Activated B cell treated with CpG ODN at 0.5 μM for 24 hours (primary cell): ENCODE data around the gene CAMKMT. TPM values are rescaled to one million over a fixed set of nuclear protein-coding genes. Genes with fewer than 3 reads are reported as not detected.

Experiments
- ATAC-seq: fragments of 200-7000 bp; cut with Tn5 transposase; one replicate; pipeline ENCODE4 v1.10.0; 2021; ENCODE audit warnings: low read depth, mild to moderate bottlenecking, moderate library complexity
- CTCF ChIA-PET: fragments of 350-600 bp; sonication (Branson Sonifier 250); formaldehyde crosslinking; loops from one replicate; lab custom pipeline; 2021; ENCODE audit warnings: antibody characterized with exemption; lab: Charles Lee
- POLR2A ChIA-PET: fragments of 350-600 bp; sonication (Branson Sonifier 250); formaldehyde crosslinking; loops from one replicate; lab custom pipeline; 2021; ENCODE audit warnings: antibody characterized with exemption; lab: Charles Lee
- DNase-seq: peaks from one replicate; pipeline ENCODE4 v3.0.0; 2022
- H3K27ac Mint-ChIP-seq: one replicate; pipeline ENCODE4 v1.8.0; 2020; ENCODE audit warnings: mixed read lengths
- H3K27me3 Mint-ChIP-seq: one replicate; pipeline ENCODE4 v1.8.0; 2021; ENCODE audit warnings: mixed read lengths
- H3K36me3 Mint-ChIP-seq: one replicate; pipeline ENCODE4 v1.8.0; 2021; ENCODE audit warnings: low read depth, mixed read lengths
- H3K4me1 Mint-ChIP-seq: one replicate; pipeline ENCODE4 v1.8.0; 2021; ENCODE audit warnings: mixed read lengths
- H3K4me3 Mint-ChIP-seq: one replicate; pipeline ENCODE4 v1.8.0; 2020; ENCODE audit warnings: mild to moderate bottlenecking, mixed read lengths
- H3K9me3 Mint-ChIP-seq: one replicate; pipeline ENCODE4 v1.8.0; 2020; ENCODE audit warnings: mixed read lengths
- CTCF ChIP-seq: fragments of 200-600 bp; IDR thresholded peaks from one replicate; pipeline ENCODE4 v1.8.0; 2022; ENCODE audit warnings: antibody characterized with exemption, mild to moderate bottlenecking
- intact Hi-C: fragments of 100-400 bp; cut with micrococcal nuclease; formaldehyde crosslinking; loops from one replicate; pipeline ENCODE4 v1.15.1; 2024
- total RNA-seq: library from RNA; stranded (reverse); gene quantifications from 2 replicates; pipeline ENCODE4 v1.2.3, GENCODE V29; 2022

CAMKMT gene
- total RNA-seq, 1 donor from 2014 or later: 21.2 TPM

GRCh38 chr2:44596537-44597320 is 235.0 kb downstream of the CAMKMT start:
- POLR2A ChIA-PET: no interaction called here
- intact Hi-C loops: no loop called here
- TF ChIP-seq CTCF: no peak
- Mint-ChIP-seq H3K36me3 (no peaks in the 10 kb centered on the region), H3K27me3 (no peaks in the 10 kb centered on the region), H3K4me3 (no peak overlapping the region), H3K9me3 (no peaks in the 10 kb centered on the region), H3K27ac (no peak overlapping the region), H3K4me1 (peaks cover 9% of the 10 kb centered on the region)
- CTCF ChIA-PET: no interaction called here
- DNase-seq (no peak), ATAC-seq (peak; percentile 61)

- no peak for TF ChIP-seq CTCF
- H3K27me3 Mint-ChIP-seq: no peaks in the 10 kb centered on the region
- no peak for ATAC-seq
- H3K9me3 Mint-ChIP-seq: no peaks in the 10 kb centered on the region
- intact Hi-C loops: no loop called here
- H3K36me3 Mint-ChIP-seq: no peaks in the 10 kb centered on the region
- H3K27ac Mint-ChIP-seq: no peak overlapping the region
- no peak for DNase-seq
- ChIA-PET CTCF (no interaction called here), POLR2A (no interaction called here)
- H3K4me3 Mint-ChIP-seq: no peak overlapping the region
- peaks cover 5% of the 10 kb centered on the region for H3K4me1 Mint-ChIP-seq
These were observed 236.8 kb downstream of the CAMKMT start for GRCh38 chr2:44598330-44599119.

- Mint-ChIP-seq H3K36me3 (no peaks in the 10 kb centered on the region), H3K27me3 (no peaks in the 10 kb centered on the region), H3K9me3 (no peaks in the 10 kb centered on the region), H3K4me1 (peaks cover 5% of the 10 kb centered on the region), H3K4me3 (no peak overlapping the region), H3K27ac (no peak overlapping the region)
- intact Hi-C loops: no loop called here
- ATAC-seq (no peak), DNase-seq (no peak)
- POLR2A ChIA-PET: no interaction called here
- TF ChIP-seq CTCF: no peak
- CTCF ChIA-PET: interaction anchor here (1.0 kb wide), 1 partner anchor 356 kb away, joined by 3 read pairs; no protein-coding TSS in a partner anchor
These were observed 237.4 kb downstream of the CAMKMT start for GRCh38 chr2:44599130-44599529.

GRCh38 chr2:44602446-44602845 is 240.7 kb downstream of the CAMKMT start:
- DNase-seq (no peak), ATAC-seq (no peak)
- ChIA-PET POLR2A (no interaction called here), CTCF (no interaction called here)
- H3K36me3 Mint-ChIP-seq: no peaks in the 10 kb centered on the region
- no peak for TF ChIP-seq CTCF
- intact Hi-C loops: no loop called here
- no peak overlapping the region for H3K27ac Mint-ChIP-seq
- no peaks in the 10 kb centered on the region for H3K27me3 Mint-ChIP-seq
- H3K9me3 Mint-ChIP-seq: no peaks in the 10 kb centered on the region
- no peak overlapping the region for H3K4me3 Mint-ChIP-seq
- no peaks in the 10 kb centered on the region for H3K4me1 Mint-ChIP-seq

- intact Hi-C loops: no loop called here
- ATAC-seq (no peak), DNase-seq (no peak)
- Mint-ChIP-seq H3K27me3 (no peaks in the 10 kb centered on the region), H3K36me3 (no peaks in the 10 kb centered on the region), H3K9me3 (no peaks in the 10 kb centered on the region), H3K27ac (no peak overlapping the region), H3K4me3 (no peak overlapping the region), H3K4me1 (no peaks in the 10 kb centered on the region)
- ChIA-PET POLR2A (no interaction called here), CTCF (no interaction called here)
- TF ChIP-seq CTCF: no peak
These were observed 243.8 kb downstream of the CAMKMT start for GRCh38 chr2:44605511-44605910.
